ENCODE data around the gene TYW5.

The TYW5 gene

GRCh38 chr2:199955339-199956061 is at the start of gene TYW5, which contains the start of gene MAIP1:
Gene TYW5, minus strand, starts transcription at chr2:199955491. Its CDS starts 21 bp downstream, at chr2:199955470.
Gene MAIP1, plus strand, starts transcription at chr2:199955582. Its CDS starts 217 bp downstream, at chr2:199955799.
- in situ Hi-C loops (cut with MboI; ENCODE audit: low sequenced_read_pairs) = loop anchor here (25.0 kb wide), 1 partner anchor 757 kb away; no protein-coding TSS in a partner anchor

GRCh38 chr2:200003444-200003843 is 48.2 kb upstream of the TYW5 start:
- in situ Hi-C loops (cut with MboI; ENCODE audit: low sequenced_read_pairs) = no loop called here

- in situ Hi-C loops (cut with MboI; ENCODE audit: low sequenced_read_pairs) = no loop called here
These were observed 45.3 kb upstream of the TYW5 start for GRCh38 chr2:200000444-200001163.

- in situ Hi-C loops (cut with MboI; ENCODE audit: low sequenced_read_pairs) = loop anchor here (25.0 kb wide), 1 partner anchor 488 kb away; no protein-coding TSS in a partner anchor
These were observed 43.9 kb upstream of the TYW5 start for GRCh38 chr2:199999166-199999565.

GRCh38 chr2:199997296-199997695 is 42.0 kb upstream of the TYW5 start:
- in situ Hi-C loops (cut with MboI; ENCODE audit: low sequenced_read_pairs) = loop anchor here (25.0 kb wide), 1 partner anchor 490 kb away; no protein-coding TSS in a partner anchor

- in situ Hi-C loops (cut with MboI; ENCODE audit: low sequenced_read_pairs) = loop anchor here (25.0 kb wide), 1 partner anchor 492 kb away; no protein-coding TSS in a partner anchor
These were observed 39.6 kb upstream of the TYW5 start for GRCh38 chr2:199994896-199995295.

GRCh38 chr2:199994371-199994770 is 39.1 kb upstream of the TYW5 start:
- in situ Hi-C loops (cut with MboI; ENCODE audit: low sequenced_read_pairs) = loop anchor here (25.0 kb wide), 1 partner anchor 493 kb away; no protein-coding TSS in a partner anchor

GRCh38 chr2:199992296-199992695 is 37.0 kb upstream of the TYW5 start:
- in situ Hi-C loops (cut with MboI; ENCODE audit: low sequenced_read_pairs) = loop anchor here (25.0 kb wide), 1 partner anchor 495 kb away; no protein-coding TSS in a partner anchor

- in situ Hi-C loops (cut with MboI; ENCODE audit: low sequenced_read_pairs) = loop anchor here (25.0 kb wide), 1 partner anchor 496 kb away; no protein-coding TSS in a partner anchor
These were observed 36.4 kb upstream of the TYW5 start for GRCh38 chr2:199991691-199992090.

GRCh38 chr2:199989822-199990221 is 34.5 kb upstream of the TYW5 start:
- in situ Hi-C loops (cut with MboI; ENCODE audit: low sequenced_read_pairs) = loop anchor here (25.0 kb wide), 1 partner anchor 497 kb away; no protein-coding TSS in a partner anchor

- in situ Hi-C loops (cut with MboI; ENCODE audit: low sequenced_read_pairs) = loop anchor here (25.0 kb wide), 1 partner anchor 499 kb away; no protein-coding TSS in a partner anchor
These were observed 32.9 kb upstream of the TYW5 start for GRCh38 chr2:199988151-199988550.

- in situ Hi-C loops (cut with MboI; ENCODE audit: low sequenced_read_pairs) = loop anchor here (25.0 kb wide), 1 partner anchor 500 kb away; no protein-coding TSS in a partner anchor
These were observed 32.3 kb upstream of the TYW5 start for GRCh38 chr2:199987586-199987985.

- in situ Hi-C loops (cut with MboI; ENCODE audit: low sequenced_read_pairs) = loop anchor here (25.0 kb wide), 1 partner anchor 502 kb away; no protein-coding TSS in a partner anchor
These were observed 30.4 kb upstream of the TYW5 start for GRCh38 chr2:199985625-199986207.

- in situ Hi-C loops (cut with MboI; ENCODE audit: low sequenced_read_pairs) = loop anchor here (25.0 kb wide), 1 partner anchor 503 kb away; no protein-coding TSS in a partner anchor
These were observed 29.5 kb upstream of the TYW5 start for GRCh38 chr2:199984755-199985154.

GRCh38 chr2:199984159-199984558 is 28.9 kb upstream of the TYW5 start:
- in situ Hi-C loops (cut with MboI; ENCODE audit: low sequenced_read_pairs) = loop anchor here (25.0 kb wide), 1 partner anchor 503 kb away; no protein-coding TSS in a partner anchor

GRCh38 chr2:199983534-199983933 is 28.2 kb upstream of the TYW5 start:
- in situ Hi-C loops (cut with MboI; ENCODE audit: low sequenced_read_pairs) = loop anchor here (25.0 kb wide), 1 partner anchor 504 kb away; no protein-coding TSS in a partner anchor

GRCh38 chr2:199982126-199982843 is 27.0 kb upstream of the TYW5 start:
- in situ Hi-C loops (cut with MboI; ENCODE audit: low sequenced_read_pairs) = loop anchor here (25.0 kb wide), 1 partner anchor 505 kb away; no protein-coding TSS in a partner anchor

GRCh38 chr2:199979832-199980628 is 24.7 kb upstream of the TYW5 start:
- in situ Hi-C loops (cut with MboI; ENCODE audit: low sequenced_read_pairs) = loop anchor here (25.0 kb wide), 1 partner anchor 507 kb away; no protein-coding TSS in a partner anchor

- in situ Hi-C loops (cut with MboI; ENCODE audit: low sequenced_read_pairs) = loop anchor here (25.0 kb wide), 1 partner anchor 508 kb away; no protein-coding TSS in a partner anchor
These were observed 24.1 kb upstream of the TYW5 start for GRCh38 chr2:199979398-199979797.
